HEK293 (cell line): ENCODE data around the gene CCDC9B.

ENCODE experiments used
- MZF1 ChIP-seq: fragments of 450-650 bp; formaldehyde crosslinking; IDR thresholded peaks from 2 replicates; pipeline ENCODE4 v1.5.1; 2017; ENCODE audit warnings: missing biosample characterization, missing genetic modification characterization, borderline replicate concordance
- SCRT1 ChIP-seq: fragments of 450-650 bp; formaldehyde crosslinking; IDR thresholded peaks from 2 replicates; pipeline ENCODE4 v1.5.1; 2016; ENCODE audit warnings: missing biosample characterization, missing genetic modification characterization, borderline replicate concordance
- SP2 ChIP-seq: fragments of 450-650 bp; formaldehyde crosslinking; IDR thresholded peaks from 2 replicates; pipeline ENCODE4 v1.5.1; 2016; ENCODE audit warnings: missing biosample characterization, missing genetic modification characterization
- ZNF10 ChIP-seq: fragments of 450-650 bp; formaldehyde crosslinking; IDR thresholded peaks from 2 replicates; pipeline ENCODE4 v1.5.1; 2017; ENCODE audit warnings: missing biosample characterization, missing genetic modification characterization
- ZNF16 ChIP-seq: fragments of 450-650 bp; formaldehyde crosslinking; IDR thresholded peaks from 2 replicates; pipeline ENCODE4 v1.5.1; 2016; ENCODE audit warnings: low read depth, missing biosample characterization, missing genetic modification characterization
- ZNF174 ChIP-seq: fragments of 450-650 bp; formaldehyde crosslinking; IDR thresholded peaks from 2 replicates; pipeline ENCODE4 v1.5.0; 2017; ENCODE audit warnings: missing biosample characterization, mild to moderate bottlenecking, missing genetic modification characterization
- ZNF423 ChIP-seq: fragments of 450-650 bp; formaldehyde crosslinking; IDR thresholded peaks from 2 replicates; pipeline ENCODE4 v1.5.1; 2016; ENCODE audit warnings: missing biosample characterization, missing genetic modification characterization
- ZNF473 ChIP-seq: fragments of 450-650 bp; formaldehyde crosslinking; IDR thresholded peaks from 2 replicates; pipeline ENCODE4 v1.5.1; 2017; ENCODE audit warnings: missing biosample characterization, missing genetic modification characterization
- ZNF529 ChIP-seq: fragments of 450-650 bp; formaldehyde crosslinking; IDR thresholded peaks from 2 replicates; pipeline ENCODE4 v1.5.1; 2017; ENCODE audit warnings: missing genetic modification characterization, missing biosample characterization; ENCODE audit not compliant: insufficient replicate concordance
- ZNF548 ChIP-seq: fragments of 450-650 bp; formaldehyde crosslinking; IDR thresholded peaks from 2 replicates; pipeline ENCODE4 v1.5.1; 2016; ENCODE audit warnings: missing biosample characterization, missing genetic modification characterization
- ZNF558 ChIP-seq: fragments of 450-650 bp; formaldehyde crosslinking; IDR thresholded peaks from 2 replicates; pipeline ENCODE4 v1.5.1; 2016; ENCODE audit warnings: missing biosample characterization, missing genetic modification characterization
- ZNF585B ChIP-seq: fragments of 450-650 bp; formaldehyde crosslinking; IDR thresholded peaks from 2 replicates; pipeline ENCODE4 v1.5.1; 2016; ENCODE audit warnings: missing biosample characterization, missing genetic modification characterization
- ZNF629 ChIP-seq: fragments of 450-650 bp; formaldehyde crosslinking; IDR thresholded peaks from 2 replicates; pipeline ENCODE4 v1.5.1; 2017; ENCODE audit warnings: missing biosample characterization, missing genetic modification characterization
- ZNF707 ChIP-seq: fragments of 450-650 bp; formaldehyde crosslinking; IDR thresholded peaks from 2 replicates; pipeline ENCODE4 v1.5.1; 2016; ENCODE audit warnings: missing biosample characterization, missing genetic modification characterization
- ZNF768 ChIP-seq: fragments of 450-650 bp; formaldehyde crosslinking; IDR thresholded peaks from 2 replicates; pipeline ENCODE4 v1.5.1; 2018; ENCODE audit warnings: missing biosample characterization, mild to moderate bottlenecking, missing genetic modification characterization
- ZNF843 ChIP-seq: fragments of 450-650 bp; formaldehyde crosslinking; IDR thresholded peaks from 2 replicates; pipeline ENCODE4 v1.5.1; 2016; ENCODE audit warnings: missing biosample characterization, missing genetic modification characterization
- TF ChIP-seq, protein P1 (sequence below): fragments of 450-650 bp; formaldehyde crosslinking; IDR thresholded peaks from 2 replicates; pipeline ENCODE4 v1.5.1; 2016; ENCODE audit warnings: missing biosample characterization, missing genetic modification characterization, borderline replicate concordance
- TF ChIP-seq, protein P2 (sequence below): fragments of 450-650 bp; formaldehyde crosslinking; IDR thresholded peaks from 2 replicates; pipeline ENCODE4 v1.5.1; 2017; ENCODE audit warnings: missing biosample characterization, missing genetic modification characterization
- TF ChIP-seq, protein P3 (sequence below): fragments of 450-650 bp; formaldehyde crosslinking; IDR thresholded peaks from 2 replicates; pipeline ENCODE4 v1.5.1; 2016; ENCODE audit warnings: missing biosample characterization, missing genetic modification characterization
- TF ChIP-seq, protein P4 (sequence below): fragments of 450-650 bp; formaldehyde crosslinking; IDR thresholded peaks from 2 replicates; pipeline ENCODE4 v1.5.1; 2016; ENCODE audit warnings: missing biosample characterization, missing genetic modification characterization
- TF ChIP-seq, protein P5 (sequence below): fragments of 450-650 bp; formaldehyde crosslinking; IDR thresholded peaks from 2 replicates; pipeline ENCODE4 v1.5.0; 2017; ENCODE audit warnings: missing biosample characterization, missing genetic modification characterization, borderline replicate concordance
- TF ChIP-seq, protein P6 (sequence below): fragments of 450-650 bp; formaldehyde crosslinking; IDR thresholded peaks from 2 replicates; pipeline ENCODE4; 2016; ENCODE audit warnings: missing biosample characterization, missing genetic modification characterization

CCDC9B gene

DNA sequence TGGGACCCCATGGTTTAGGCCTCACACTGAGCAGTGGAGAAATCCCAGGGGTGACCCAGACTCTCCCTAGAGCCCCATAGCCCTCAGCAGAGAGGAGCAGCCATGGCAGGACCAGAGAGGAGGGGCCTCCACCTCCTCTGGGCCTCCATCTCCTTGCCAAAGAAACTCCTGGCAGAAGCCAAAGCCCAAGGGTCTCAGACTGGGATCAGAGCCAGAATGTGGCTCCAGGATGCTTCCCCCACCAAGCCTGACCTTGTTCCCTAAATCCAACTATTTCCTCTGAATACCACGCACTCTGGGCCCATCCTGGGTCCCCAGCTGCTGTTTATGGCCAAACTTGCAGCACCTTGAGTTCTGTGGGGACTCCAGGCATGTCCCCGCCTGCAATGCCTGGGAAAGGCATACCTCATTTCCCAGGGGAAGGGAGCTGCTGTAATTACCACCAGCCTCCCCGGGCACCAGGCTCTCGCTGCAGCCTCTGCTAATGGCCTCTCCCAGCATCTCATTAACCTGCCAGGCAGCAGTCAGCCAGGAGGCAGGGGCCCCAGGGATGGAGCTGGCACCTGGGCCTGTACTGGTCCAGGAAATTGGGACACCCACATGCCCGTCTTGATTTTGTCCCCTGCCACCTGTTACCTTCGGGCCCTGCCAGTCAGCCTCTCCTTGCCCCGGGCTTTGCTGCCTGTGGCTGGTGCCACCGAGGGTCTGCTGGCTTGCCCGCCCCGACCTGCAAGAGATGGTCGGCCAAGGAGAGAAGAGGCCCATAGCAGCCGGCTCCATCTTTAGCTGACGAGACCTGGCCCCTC lies 4.6 kb downstream of the CCDC9B start (continued):
- TF ChIP-seq, protein P1, sequence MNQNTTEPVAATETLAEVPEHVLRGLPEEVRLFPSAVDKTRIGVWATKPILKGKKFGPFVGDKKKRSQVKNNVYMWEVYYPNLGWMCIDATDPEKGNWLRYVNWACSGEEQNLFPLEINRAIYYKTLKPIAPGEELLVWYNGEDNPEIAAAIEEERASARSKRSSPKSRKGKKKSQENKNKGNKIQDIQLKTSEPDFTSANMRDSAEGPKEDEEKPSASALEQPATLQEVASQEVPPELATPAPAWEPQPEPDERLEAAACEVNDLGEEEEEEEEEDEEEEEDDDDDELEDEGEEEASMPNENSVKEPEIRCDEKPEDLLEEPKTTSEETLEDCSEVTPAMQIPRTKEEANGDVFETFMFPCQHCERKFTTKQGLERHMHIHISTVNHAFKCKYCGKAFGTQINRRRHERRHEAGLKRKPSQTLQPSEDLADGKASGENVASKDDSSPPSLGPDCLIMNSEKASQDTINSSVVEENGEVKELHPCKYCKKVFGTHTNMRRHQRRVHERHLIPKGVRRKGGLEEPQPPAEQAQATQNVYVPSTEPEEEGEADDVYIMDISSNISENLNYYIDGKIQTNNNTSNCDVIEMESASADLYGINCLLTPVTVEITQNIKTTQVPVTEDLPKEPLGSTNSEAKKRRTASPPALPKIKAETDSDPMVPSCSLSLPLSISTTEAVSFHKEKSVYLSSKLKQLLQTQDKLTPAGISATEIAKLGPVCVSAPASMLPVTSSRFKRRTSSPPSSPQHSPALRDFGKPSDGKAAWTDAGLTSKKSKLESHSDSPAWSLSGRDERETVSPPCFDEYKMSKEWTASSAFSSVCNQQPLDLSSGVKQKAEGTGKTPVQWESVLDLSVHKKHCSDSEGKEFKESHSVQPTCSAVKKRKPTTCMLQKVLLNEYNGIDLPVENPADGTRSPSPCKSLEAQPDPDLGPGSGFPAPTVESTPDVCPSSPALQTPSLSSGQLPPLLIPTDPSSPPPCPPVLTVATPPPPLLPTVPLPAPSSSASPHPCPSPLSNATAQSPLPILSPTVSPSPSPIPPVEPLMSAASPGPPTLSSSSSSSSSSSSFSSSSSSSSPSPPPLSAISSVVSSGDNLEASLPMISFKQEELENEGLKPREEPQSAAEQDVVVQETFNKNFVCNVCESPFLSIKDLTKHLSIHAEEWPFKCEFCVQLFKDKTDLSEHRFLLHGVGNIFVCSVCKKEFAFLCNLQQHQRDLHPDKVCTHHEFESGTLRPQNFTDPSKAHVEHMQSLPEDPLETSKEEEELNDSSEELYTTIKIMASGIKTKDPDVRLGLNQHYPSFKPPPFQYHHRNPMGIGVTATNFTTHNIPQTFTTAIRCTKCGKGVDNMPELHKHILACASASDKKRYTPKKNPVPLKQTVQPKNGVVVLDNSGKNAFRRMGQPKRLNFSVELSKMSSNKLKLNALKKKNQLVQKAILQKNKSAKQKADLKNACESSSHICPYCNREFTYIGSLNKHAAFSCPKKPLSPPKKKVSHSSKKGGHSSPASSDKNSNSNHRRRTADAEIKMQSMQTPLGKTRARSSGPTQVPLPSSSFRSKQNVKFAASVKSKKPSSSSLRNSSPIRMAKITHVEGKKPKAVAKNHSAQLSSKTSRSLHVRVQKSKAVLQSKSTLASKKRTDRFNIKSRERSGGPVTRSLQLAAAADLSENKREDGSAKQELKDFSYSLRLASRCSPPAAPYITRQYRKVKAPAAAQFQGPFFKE (tag by site-specific recombination), result no peak
- no peak for TF ChIP-seq SP2 (tag by site-specific recombination)
- no peak for TF ChIP-seq ZNF423 (tag by site-specific recombination)
- TF ChIP-seq, protein P2, sequence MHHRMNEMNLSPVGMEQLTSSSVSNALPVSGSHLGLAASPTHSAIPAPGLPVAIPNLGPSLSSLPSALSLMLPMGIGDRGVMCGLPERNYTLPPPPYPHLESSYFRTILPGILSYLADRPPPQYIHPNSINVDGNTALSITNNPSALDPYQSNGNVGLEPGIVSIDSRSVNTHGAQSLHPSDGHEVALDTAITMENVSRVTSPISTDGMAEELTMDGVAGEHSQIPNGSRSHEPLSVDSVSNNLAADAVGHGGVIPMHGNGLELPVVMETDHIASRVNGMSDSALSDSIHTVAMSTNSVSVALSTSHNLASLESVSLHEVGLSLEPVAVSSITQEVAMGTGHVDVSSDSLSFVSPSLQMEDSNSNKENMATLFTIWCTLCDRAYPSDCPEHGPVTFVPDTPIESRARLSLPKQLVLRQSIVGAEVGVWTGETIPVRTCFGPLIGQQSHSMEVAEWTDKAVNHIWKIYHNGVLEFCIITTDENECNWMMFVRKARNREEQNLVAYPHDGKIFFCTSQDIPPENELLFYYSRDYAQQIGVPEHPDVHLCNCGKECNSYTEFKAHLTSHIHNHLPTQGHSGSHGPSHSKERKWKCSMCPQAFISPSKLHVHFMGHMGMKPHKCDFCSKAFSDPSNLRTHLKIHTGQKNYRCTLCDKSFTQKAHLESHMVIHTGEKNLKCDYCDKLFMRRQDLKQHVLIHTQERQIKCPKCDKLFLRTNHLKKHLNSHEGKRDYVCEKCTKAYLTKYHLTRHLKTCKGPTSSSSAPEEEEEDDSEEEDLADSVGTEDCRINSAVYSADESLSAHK (tag by site-specific recombination), result no peak
- TF ChIP-seq, protein P3, sequence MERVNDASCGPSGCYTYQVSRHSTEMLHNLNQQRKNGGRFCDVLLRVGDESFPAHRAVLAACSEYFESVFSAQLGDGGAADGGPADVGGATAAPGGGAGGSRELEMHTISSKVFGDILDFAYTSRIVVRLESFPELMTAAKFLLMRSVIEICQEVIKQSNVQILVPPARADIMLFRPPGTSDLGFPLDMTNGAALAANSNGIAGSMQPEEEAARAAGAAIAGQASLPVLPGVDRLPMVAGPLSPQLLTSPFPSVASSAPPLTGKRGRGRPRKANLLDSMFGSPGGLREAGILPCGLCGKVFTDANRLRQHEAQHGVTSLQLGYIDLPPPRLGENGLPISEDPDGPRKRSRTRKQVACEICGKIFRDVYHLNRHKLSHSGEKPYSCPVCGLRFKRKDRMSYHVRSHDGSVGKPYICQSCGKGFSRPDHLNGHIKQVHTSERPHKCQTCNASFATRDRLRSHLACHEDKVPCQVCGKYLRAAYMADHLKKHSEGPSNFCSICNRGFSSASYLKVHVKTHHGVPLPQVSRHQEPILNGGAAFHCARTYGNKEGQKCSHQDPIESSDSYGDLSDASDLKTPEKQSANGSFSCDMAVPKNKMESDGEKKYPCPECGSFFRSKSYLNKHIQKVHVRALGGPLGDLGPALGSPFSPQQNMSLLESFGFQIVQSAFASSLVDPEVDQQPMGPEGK (tag by site-specific recombination), result peak; percentile 35; the same call in 1 of the 2 replicates
- TF ChIP-seq ZNF548 (tag by site-specific recombination), result no peak
- no peak for TF ChIP-seq ZNF558 (tag by site-specific recombination)
- TF ChIP-seq ZNF768 (tag by site-specific recombination), result no peak
- no peak for TF ChIP-seq ZNF843 (tag by site-specific recombination)
- TF ChIP-seq, protein P4, sequence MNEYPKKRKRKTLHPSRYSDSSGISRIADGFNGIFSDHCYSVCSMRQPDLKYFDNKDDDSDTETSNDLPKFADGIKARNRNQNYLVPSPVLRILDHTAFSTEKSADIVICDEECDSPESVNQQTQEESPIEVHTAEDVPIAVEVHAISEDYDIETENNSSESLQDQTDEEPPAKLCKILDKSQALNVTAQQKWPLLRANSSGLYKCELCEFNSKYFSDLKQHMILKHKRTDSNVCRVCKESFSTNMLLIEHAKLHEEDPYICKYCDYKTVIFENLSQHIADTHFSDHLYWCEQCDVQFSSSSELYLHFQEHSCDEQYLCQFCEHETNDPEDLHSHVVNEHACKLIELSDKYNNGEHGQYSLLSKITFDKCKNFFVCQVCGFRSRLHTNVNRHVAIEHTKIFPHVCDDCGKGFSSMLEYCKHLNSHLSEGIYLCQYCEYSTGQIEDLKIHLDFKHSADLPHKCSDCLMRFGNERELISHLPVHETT (tag by site-specific recombination), result no peak
- TF ChIP-seq ZNF10 (tag by site-specific recombination), result 0 out of 2 replicates have a peak, but pooled peaks have one; percentile 14
- TF ChIP-seq ZNF629 (tag by site-specific recombination), result no peak
- TF ChIP-seq ZNF529 (tag by site-specific recombination), result no peak
- TF ChIP-seq ZNF707 (tag by site-specific recombination), result no peak
- TF ChIP-seq ZNF16 (tag by site-specific recombination), result no peak
- TF ChIP-seq ZNF174 (tag by site-specific recombination), result no peak
- TF ChIP-seq ZNF473 (tag by site-specific recombination), result no peak
- no peak for TF ChIP-seq ZNF585B (tag by site-specific recombination)
- TF ChIP-seq, protein P5, sequence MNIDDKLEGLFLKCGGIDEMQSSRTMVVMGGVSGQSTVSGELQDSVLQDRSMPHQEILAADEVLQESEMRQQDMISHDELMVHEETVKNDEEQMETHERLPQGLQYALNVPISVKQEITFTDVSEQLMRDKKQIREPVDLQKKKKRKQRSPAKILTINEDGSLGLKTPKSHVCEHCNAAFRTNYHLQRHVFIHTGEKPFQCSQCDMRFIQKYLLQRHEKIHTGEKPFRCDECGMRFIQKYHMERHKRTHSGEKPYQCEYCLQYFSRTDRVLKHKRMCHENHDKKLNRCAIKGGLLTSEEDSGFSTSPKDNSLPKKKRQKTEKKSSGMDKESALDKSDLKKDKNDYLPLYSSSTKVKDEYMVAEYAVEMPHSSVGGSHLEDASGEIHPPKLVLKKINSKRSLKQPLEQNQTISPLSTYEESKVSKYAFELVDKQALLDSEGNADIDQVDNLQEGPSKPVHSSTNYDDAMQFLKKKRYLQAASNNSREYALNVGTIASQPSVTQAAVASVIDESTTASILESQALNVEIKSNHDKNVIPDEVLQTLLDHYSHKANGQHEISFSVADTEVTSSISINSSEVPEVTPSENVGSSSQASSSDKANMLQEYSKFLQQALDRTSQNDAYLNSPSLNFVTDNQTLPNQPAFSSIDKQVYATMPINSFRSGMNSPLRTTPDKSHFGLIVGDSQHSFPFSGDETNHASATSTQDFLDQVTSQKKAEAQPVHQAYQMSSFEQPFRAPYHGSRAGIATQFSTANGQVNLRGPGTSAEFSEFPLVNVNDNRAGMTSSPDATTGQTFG (tag by site-specific recombination), result no peak
- TF ChIP-seq, protein P6, sequence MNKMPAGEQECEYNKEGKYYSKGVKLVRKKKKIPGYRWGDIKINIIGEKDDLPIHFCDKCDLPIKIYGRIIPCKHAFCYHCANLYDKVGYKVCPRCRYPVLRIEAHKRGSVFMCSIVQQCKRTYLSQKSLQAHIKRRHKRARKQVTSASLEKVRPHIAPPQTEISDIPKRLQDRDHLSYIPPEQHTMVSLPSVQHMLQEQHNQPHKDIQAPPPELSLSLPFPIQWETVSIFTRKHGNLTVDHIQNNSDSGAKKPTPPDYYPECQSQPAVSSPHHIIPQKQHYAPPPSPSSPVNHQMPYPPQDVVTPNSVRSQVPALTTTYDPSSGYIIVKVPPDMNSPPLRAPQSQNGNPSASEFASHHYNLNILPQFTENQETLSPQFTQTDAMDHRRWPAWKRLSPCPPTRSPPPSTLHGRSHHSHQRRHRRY, result no peak
- no peak for TF ChIP-seq SCRT1 (tag by site-specific recombination)
- peak; percentile 78; the same call in 1 of the 2 replicates for TF ChIP-seq MZF1 (tag by site-specific recombination)
